GM21360 (cell line): ENCODE data around the gene FASN.
"Not testable (repeated sequence)": the region's sequence is repeated elsewhere in the genome, so short reads cannot be mapped to it uniquely, and the experiment has no call there.

Experiments used
- ATAC-seq: cut with Tn5 transposase; IDR thresholded peaks from one replicate; pipeline ENCODE4 v1.9.1; 2021; ENCODE audit warnings: mild to moderate bottlenecking, moderate library complexity; ENCODE audit not compliant: unreplicated experiment

The FASN gene

DNA sequence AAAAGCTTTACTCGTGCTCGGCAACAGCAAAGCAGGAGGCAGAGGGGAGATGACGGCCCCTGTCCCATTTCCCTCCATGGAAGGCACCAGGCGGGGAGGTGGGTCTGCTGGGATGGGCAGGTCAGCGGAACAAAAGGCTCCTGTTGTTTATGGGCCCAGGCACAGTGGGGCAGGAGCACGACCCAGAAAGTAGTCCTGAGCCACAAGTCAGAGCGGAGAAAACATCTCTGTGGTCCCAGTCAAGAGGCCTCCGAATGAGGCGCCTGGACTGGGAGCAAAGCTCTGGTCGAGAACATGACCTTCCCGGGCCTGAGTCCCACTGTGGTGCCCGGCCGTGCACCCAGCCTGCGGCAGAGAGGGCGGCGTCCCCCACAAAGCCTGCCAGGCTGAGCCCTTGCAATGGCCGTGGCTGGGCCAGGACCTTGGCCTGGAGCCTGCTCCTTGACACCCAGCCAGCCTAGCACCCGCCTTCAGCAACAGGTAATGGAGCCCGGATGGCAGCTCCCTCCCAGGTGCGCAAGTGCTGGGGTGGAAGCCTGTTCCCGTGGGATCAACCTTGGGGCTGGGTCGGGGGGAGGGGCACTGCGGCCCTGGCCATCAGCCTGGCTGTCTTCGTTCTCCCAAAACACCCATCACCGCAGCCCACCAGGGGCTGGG is 50.0 kb downstream of the FASN start:
- ATAC-seq, result no peak

DNA sequence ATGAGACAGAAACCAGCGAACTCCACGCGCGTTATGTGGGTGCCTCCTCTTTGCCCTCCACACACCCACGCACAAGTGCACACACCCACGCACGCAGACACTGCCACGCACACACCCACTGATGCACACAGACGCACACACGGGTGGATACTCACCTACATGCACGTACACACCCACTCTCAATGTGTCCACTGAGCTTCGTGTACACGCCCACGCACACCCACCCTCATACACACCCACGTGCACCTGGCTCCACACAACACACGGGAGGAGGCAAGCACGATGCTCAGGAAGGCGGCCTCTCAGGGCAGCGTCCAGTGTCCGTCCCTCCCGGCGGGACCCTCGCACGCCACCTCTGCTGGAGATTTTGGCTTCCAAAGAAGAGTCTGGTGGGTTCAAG is 50.7 kb downstream of the FASN start:
- no peak for ATAC-seq

DNA sequence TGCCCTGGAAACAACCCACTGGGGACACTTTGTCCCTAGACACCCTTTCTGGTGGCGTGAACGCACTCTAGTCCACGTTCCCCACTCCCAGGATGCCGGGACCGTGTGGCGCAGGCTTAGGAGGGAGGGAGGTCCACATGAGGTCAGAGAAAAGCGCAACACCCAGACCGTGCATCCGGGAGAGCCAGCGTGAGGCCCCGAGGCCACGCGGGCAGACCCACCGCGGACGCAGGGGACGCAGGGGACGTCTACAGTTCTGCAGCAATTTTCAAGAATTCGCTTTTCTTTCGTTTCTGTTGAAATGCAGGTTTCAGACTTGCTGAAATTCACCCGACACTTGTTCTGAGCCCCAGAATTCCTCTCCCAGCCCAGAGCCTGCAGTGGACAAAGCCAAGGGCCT is 51.1 kb downstream of the FASN start:
- ATAC-seq, result no peak

DNA sequence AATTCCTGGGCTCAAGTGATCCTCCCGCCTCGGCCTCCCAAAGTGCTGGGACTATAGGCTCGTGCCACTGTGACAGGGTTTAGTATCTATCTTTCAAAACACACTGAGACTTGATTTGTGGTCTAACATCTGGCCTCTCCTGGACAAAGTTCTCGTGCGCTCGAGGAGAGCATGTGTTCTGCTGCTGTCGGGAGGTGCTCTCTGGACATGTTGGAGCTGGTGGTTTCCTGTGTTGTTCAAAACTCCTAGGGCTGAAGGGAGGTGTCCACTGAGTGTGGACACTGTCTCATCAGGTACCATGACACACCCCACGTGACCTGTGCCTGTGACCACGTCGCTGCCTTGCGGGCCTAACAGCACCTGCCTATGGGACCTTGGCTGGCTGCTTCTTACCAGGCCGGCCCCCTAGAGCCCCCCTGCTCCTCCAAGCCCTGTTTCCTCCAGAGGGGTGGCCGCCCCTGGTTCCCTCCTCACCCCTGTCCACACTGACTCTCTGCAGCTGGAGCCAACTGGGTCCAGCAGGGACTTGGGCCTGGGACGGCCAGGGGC is 52.0 kb downstream of the FASN start:
- ATAC-seq, result no peak

DNA sequence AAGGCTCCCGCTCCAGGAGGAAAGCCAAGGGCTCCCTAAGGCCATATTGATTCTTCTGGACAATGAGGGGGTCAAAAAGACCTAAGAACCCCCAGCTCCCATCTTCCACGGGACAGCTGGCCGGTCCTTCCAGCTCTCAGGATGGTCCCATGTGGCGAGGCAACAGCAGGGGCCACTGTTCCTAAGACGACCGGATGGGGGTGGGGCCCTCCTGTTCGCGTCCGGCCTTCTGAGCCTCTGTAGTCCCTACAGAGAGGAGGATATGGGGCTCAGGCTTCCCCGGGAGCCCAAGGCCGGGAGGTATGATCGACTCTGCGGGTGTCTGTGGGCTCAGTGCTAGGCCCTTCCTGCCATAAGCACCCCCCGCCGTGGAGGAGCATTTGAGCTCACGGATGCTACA is 54.5 kb downstream of the FASN start:
- ATAC-seq, result no peak

DNA sequence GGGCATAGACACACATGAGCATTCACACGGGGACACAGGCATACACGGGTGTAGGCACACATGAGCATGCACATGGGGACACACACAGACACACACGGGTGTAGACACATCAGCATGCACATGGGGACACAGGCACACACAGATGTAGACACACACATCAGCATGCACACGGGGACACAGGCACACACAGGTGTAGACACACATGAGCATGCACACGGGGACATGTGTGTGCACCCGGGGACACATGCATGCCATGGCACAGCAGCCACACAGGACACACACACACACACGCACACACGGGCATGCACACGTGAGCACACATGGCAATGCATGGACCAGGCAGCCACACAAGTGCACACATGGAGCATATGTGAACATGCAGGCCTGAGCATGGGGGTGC is 55.4 kb downstream of the FASN start:
- no peak for ATAC-seq

DNA sequence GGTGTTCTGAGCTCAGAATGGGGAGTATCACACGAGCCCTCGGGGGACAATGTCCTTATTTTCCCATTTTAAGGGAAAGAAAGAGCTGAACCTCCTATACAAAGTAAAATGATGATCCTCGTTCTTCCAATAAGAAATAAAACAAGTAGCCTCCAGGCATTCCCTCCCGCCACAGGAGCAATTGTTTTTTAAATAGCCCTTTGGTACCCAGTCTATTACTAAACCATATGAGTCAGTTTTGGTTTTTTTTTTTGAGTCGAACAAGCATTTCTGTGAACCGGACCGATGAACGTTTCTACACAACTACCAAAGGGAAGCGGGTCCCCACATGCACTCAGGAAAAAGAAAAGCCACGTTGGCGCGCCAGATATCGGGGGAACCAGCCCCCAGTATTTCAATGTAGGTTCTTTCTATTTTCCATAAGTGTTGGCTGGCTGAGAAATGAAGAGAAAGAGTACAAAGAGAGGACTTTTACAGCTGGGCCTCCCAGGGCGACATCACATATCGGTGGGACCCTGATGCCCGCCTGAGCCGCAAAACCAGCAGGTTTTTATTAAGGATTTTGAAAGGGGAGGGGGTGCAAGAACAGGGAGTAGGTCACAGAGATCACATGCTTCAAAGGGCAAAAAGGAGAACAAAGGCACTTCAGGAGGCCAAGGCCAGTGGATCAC is 56.8 kb downstream of the FASN start:
- ATAC-seq, result no peak

DNA sequence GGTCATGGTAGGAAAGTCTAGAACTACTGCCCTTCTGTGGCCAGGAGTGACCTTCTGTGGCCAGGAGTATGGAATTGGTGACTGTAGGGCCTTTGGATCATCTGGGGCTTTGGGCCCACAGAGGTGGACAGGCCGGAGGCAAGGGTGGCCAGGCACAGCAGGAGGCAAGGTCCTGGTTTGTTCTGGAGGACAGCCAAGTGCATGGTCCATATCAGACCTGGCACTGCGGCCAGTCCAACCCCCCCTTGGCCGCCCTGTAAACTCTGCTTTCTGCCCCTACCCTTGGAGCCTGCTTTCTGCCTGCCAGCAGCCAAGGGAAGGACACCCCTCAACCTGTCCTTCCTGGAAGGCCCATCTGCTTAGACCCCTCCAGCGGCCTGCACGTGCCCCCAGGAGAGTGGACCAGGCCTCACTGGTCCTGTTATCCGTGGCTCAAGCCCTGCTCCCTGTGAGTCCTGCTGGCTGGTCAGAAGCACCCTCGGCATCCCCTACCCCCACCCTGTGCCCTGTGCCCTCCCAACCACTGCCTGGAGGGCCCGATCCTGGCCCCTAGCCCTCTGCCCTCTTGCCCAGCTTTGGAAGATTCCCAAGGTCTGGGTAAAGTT is 58.2 kb downstream of the FASN start:
- ATAC-seq, result no peak

DNA sequence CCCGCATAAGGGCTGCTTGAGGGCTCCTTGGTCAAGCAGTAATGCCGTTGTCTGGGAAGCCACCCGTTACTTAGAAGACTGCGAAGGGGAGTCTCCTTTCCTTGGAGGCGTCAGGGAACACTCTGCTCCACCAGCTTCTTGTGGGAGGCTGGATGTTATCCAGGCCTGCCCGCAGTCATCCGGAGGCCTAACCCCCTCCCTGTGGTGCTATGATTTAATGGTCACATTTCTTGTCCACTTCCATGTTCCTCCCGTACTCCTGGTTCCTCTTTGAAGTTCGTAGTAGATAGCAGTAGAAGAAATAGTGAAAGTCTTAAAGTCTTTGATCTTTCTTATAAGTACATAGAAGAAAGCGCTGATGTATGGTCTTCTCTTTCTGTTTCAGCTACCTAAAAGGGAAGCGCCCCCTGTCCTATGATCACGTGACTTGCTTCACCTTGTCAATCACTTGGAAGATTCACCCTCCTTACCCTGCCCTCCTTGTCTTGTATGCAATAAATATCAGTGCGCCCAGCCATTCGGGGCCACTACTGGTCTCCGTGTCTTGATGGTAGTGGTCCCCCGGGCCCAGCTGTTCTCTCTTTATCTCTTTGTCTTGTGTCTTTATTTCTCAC is 59.1 kb downstream of the FASN start:
- ATAC-seq, result not testable (repeated sequence)

DNA sequence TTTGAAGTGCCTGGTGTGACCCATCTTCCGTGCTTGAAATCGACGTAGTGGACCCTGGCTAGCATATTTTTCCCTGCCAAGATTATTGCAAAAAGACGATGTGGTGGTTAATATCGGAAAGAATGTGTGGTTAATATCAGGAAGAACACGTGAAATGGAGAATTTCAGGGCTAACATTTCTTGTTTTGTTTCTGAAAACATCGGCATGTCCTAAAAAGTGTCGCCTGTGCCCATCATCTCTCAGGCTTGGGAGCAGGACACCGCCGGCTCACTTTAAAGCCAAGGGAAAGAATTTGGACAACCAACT is 60.2 kb downstream of the FASN start:
- ATAC-seq, result no peak

DNA sequence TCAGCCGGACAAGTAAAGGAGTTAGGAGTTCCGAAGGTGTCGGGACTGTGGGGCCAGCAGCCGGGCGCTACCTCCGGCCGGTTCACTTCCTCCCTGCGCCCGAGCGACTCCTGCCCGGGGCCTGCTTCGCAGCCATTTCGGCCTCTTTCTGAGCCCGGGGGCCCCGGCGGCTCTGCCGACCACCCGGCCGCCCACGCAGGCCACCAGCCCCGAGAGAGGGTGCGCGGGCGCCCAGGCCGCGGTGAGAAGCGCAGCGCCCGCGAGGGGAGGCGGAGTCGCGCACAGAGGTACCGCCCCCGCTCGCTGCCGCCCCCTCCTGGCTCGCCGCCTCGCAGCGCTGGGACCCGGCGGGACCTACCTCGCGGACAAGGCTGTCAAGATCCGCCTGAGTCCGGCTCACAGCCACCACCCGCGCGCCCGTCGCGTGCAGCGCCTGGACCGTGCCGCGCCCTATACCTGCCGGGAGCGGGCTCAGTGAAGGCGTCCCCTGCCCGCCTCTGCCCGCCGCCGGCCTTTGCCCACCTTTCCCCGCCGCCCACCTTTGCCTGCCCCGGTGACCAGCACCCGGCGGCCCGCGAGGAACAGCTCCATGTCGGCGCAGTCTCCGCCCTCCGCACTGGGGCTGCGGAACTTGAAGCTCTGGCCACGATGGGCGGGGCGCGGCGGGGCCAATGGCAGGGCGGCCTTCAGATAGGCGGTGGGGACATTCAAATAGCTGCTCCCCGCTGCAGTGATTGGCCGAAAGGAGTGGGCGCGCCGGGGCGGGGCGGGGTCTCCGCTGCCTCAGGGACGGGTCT is 60.7 kb downstream of the FASN start, which contains the start of gene DCXR:
Gene DCXR (minus strand): TSS at position 606 of the 797 bp plus-strand sequence. CDS start 15 bp downstream, at position 591.
- peak; percentile 67 for ATAC-seq

DNA sequence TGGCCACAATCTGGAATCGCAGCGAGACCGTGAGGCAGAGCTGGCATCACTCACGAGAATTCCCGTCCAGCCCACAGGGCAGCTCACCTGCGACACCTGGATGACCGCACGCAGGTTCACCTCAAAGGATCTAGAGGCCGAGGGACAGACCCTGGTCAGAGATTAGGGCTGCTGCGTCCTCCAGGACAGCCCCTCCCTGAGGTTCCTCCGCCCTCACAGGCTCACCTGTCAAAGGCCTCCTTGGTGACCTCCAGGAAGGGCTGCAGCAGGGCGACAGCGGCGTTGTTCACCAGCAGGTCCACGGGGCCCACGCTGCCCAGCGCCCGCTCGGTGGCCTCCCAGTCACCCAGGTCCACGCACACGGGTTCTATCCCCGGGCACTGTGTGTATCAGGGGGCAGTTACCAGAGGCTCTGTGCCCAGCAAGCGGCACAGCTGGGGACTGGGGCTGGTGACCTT is 61.4 kb downstream of the FASN start:
- ATAC-seq, result peak; percentile 3

DNA sequence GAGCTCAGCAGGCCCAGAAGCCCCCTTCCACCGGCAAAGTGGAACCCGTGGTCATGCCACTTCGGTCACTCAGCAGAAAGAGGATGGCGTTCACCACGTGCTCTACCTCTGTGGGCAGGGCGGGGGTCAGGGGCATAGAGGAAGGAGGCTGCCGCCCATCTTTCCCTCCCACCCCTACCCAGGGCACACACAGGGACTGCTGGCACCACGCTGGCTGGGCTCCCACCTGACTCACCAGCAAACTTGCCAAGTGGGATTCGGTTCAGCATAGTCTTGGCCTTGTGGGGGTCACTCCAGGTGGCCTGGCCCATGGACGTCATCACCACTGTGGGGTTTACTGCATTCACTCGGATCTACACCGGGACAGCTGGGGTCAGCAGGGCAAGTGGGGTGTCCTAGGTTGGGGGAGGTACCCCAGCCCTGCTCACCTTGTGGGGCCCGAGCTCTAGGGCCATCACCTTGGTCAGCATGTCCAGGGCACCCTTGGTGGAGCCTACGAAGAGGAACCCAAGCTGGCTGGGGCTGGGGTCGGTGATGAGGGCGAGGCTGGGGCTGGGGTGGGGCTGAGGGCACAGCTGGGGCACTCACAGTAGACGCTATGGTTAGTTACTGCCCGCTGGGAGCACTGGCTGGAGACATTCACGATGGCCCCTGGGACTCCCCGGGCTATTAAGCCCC is 61.9 kb downstream of the FASN start:
- ATAC-seq, result no peak

DNA sequence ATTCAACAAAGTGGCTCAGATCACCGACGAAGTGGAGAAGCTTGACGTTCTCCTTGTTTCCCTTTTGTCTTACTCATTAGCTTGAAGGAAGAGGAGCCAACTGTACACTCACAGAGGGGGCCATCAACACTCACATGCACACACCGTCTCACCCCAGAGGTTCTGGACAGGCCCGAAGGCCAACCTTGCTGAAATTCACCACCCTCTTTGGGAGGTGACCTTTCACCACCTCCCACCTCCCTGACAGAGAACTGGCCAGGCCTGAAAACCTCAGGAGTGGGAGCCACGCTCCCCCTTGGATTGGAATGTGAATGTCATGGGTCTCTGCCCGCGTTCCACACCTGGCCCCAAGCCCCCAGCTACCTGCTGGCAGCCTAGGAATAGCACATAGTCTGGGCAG is 62.5 kb downstream of the FASN start:
- no peak for ATAC-seq

DNA sequence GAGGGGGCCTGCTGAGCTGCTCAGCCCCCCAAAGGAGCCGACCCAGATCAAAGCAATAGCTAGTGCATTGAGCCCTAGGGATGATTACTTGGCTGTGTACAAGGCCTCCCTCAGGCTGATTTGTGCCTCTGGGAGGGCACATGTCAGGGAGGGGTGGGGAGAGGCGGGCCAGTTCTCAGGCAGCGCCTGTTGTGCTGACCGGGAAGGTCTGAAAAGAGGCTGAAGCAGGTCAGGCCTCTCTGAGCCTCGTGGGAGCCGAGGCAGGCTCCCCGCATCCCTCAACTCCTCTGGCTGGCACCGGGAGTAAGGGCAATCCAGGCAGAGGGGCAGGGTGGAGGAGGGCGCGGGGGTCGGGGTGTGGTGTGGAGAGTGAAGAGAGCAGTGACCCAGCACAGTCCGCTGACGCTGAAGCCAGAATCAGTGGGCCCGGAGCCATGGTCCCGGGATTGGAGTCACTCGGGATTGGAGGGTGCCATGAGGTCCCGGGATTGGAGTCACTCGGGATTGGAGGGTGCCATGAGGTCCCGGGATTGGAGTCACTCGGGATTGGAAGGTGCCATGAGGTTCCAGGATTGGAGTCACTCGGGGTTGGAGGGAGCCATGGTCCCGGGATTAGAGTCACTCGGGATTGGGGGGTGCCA is 63.5 kb downstream of the FASN start:
- ATAC-seq, result no peak

DNA sequence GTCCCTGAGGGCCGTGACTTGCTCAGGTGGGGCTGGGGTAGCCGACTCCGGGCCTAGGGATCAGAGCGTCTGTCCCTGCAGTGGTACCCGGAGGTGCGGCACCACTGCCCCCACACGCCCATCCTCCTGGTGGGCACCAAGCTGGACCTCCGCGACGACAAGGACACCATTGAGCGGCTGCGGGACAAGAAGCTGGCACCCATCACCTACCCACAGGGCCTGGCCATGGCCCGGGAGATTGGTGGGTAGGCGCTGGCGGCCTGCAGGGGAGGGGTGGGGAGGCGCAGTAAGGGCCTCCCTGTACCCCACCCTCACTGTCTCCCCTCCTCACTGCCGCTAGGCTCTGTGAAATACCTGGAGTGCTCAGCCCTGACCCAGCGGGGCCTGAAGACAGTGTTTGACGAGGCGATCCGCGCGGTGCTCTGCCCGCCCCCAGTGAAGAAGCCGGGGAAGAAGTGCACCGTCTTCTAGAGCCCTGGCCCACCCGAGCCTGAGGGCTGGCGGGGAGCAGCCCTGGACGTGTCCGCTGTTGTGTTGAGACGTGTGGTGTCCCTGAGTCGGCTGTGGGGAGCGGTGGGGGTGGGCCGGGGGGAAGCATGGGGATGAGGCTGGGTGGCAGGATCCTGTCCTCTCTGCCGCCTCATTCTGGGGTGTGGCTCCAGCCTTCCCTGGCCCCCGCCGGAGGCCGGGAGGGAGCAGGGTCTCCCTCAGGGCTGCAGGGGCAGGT is 64.5 kb downstream of the FASN start:
- no peak for ATAC-seq

DNA sequence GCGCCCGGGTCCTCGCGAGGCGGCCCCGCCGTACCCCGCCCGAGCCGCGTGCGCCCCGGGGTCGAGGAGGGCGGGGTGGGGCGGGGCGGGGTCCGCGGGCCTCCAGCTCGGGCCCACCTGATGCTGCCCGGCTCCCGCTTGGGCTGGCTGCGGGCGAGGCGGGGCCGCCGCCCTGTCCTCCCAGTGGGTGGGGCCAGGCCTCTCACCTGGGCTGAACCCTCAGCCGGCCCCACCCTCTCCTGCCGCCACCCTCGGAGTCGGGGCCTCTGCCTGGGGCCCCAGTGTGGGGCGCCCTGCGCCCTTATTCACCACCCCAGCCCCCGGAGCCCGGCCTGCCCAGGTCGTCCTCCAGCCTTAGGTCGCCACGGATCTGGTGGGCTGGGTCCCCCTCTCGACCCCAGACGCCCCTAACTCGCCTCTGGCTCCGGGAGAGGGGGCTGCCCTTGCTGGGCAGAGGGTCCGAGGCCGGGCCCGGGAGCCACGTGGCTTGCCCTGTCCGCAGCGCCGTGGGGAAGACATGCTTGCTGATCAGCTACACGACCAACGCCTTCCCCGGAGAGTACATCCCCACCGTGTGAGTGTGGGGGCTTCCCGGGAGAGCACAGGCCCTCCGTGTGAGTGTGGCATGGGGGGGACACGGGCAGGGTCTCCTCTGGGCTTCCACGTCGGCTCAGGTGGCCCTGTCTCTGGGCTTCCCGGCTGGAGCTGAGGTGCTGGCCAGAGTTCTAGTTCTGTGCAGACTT is 66.0 kb downstream of the FASN start:
- no peak for ATAC-seq

DNA sequence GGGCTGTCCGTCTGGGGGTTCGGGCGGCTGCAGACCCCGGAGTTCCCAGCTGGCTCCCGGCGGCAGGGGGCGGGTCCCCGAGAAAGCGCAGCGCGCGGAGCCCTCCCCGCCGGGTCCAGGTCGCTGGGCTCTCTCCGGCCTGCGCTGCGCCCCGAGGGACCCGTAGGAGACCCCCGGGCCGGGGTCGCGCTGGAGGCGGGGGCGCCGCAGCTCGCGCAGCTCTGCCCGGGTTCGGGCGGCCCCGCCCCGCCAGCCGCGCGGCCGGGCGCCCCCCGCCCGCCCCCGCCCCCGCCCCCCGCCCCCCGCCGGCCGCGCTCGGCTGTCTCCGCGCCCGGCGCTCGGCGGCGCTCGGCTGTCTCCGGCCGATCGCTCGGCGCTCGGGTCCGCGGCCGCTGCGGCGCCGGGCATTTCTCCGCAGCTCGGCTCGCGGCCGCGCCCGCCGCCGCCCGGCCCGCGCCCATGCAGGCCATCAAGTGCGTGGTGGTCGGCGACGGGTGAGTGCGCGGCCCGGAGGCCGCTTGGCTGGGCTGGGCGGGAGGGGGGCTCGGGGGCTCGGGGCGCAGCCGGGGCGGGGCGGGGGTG is 66.6 kb downstream of the FASN start, which contains the start of gene RAC3:
Gene RAC3 (plus strand): TSS at position 376 of the 582 bp plus-strand sequence. CDS start 84 bp downstream, at position 460.
- no peak for ATAC-seq
